ENCODE data around the gene GALNT3. TPM values are rescaled to one million over a fixed set of nuclear protein-coding genes. Genes with fewer than 3 reads are reported as not detected.

Gene GALNT3
- total and polyA plus RNA-seq, 9 of the 15 experiments (the other 6 are each of a cell fraction or from before 2014, with no cell fraction given): 0.03 to 0.29 (median 0.06) TPM; not detected in 6

DNA sequence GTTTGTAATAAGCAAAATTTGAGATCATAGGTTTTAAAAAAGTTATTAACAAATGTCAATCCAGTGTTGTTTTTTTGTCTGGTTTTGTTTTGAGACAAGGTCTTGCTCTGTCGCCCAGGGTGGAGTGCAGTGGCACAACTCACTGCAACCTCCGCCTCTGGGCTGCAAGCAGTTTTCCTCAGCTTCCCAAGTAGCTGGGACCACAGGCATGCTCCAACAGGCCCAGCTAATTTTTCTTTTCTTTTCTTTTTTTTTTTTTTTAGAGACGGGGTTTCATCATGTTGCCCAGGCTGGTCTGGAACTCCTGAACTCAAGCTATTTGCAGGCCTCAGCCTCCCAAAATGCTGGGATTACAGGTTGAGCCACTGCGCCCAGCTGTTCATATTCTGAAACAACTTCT lies 31.3 kb downstream of the GALNT3 start:
- ChIA-PET CTCF (ENCODE audit: low intra/inter-chr PET ratio) (no interaction called here), POLR2A (no interaction called here)
- no peak for FAIRE-seq
- TF ChIP-seq CREBBP (IDR thresholded peaks at IDR 0.05; ENCODE audit: low read depth, low read length) (no peak), NFYB (IDR thresholded peaks at IDR 0.05; ENCODE audit: extremely low read depth, insufficient read length) (no peak), ZNF175 (CRISPR knock-in tag; IDR thresholded peaks at IDR 0.05; ENCODE audit: low read depth) (no peak), ARID2 (IDR thresholded peaks at IDR 0.05) (no peak), RBM17 (IDR thresholded peaks at IDR 0.05; ENCODE audit: borderline replicate concordance, low read depth, low read length) (no peak), ZNF57 (CRISPR knock-in tag; IDR thresholded peaks at IDR 0.05) (no peak), BHLHE40 (IDR thresholded peaks at IDR 0.05; ENCODE audit: low read length) (no peak), NR3C1 (CRISPR knock-in tag; IDR thresholded peaks at IDR 0.05) (no peak), RUNX1 (IDR thresholded peaks at IDR 0.05; ENCODE audit: low read depth) (no peak)
- TF ChIP-seq, protein P1, sequence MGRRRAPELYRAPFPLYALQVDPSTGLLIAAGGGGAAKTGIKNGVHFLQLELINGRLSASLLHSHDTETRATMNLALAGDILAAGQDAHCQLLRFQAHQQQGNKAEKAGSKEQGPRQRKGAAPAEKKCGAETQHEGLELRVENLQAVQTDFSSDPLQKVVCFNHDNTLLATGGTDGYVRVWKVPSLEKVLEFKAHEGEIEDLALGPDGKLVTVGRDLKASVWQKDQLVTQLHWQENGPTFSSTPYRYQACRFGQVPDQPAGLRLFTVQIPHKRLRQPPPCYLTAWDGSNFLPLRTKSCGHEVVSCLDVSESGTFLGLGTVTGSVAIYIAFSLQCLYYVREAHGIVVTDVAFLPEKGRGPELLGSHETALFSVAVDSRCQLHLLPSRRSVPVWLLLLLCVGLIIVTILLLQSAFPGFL (CRISPR knock-in tag; IDR thresholded peaks at IDR 0.05): no peak
- Histone ChIP-seq H3K9me3 (replicated peaks; ENCODE audit: control insufficient read depth, insufficient read depth, low read depth, low read length) (no peaks in the 10 kb centered on the region), H2AFZ (ENCODE audit: low read depth, low read length) (no peak overlapping the region), H3K4me2 (ENCODE audit: insufficient read depth, low read length) (no peak overlapping the region), H3K9ac (ENCODE audit: insufficient read depth in 1 of 2, low read depth in 2 of 2, low read length in 2 of 2) (no peak overlapping the region), H3K4me1 (replicated peaks in 1 of 2; ENCODE audit: control insufficient read depth in 2 of 2, insufficient read depth in 2 of 2, low read length in 2 of 2) (no peaks in the 10 kb centered on the region), H3K9me1 (ENCODE audit: control insufficient read depth, insufficient read depth, low read length) (no peaks in the 10 kb centered on the region), H3K36me3 (ENCODE audit: control insufficient read depth, insufficient read depth, low read length) (no peaks in the 10 kb centered on the region), H3K79me2 (ENCODE audit: control insufficient read depth, insufficient read depth, low read length) (no peaks in the 10 kb centered on the region), H3K27ac (ENCODE audit: extremely low read depth, low read depth, low read length) (no peak overlapping the region), H3K27me3 (ENCODE audit: control insufficient read depth in 2 of 2, insufficient read depth in 2 of 2, low read length in 2 of 2) (no peaks in the 10 kb centered on the region), H4K20me1 (replicated peaks; ENCODE audit: control insufficient read depth, insufficient read depth, low read length) (no peaks in the 10 kb centered on the region), H3K4me3 (no peak overlapping the region)
- 0% methylated on average over 3 of the region's 4 CpGs for WGBS (ENCODE audit: insufficient coverage, low coverage, missing lambda C conversion rate)
- in situ Hi-C loops (cut with MboI): no loop called here
- DNase-seq (ENCODE audit: extremely low read depth in 1 of 4, low spot score in 3 of 4): no peak
- ATAC-seq: no peak
- intact Hi-C loops (cut with micrococcal nuclease): no loop called here
- BruUV-seq (replicated peaks): no TSS peak
